Measurements from ENCODE around the gene CHGA. TPM values are rescaled to one million over a fixed set of nuclear protein-coding genes. Genes with fewer than 3 reads are reported as not detected.

Gene CHGA
- total and polyA plus RNA-seq, 2 of the 8 experiments (the other 6 are each of a cell fraction or from before 2014, with no cell fraction given) = 17.5 to 28.2 TPM

GRCh38 chr14:92885279-92886061 is 37.5 kb upstream of the CHGA start:
- no peak overlapping the region for H2BK15ac ChIP-seq (ENCODE audit: low read length)
- H3K36me3 ChIP-seq (ENCODE audit: control insufficient read depth in 2 of 4, insufficient read depth in 4 of 4, low read length in 3 of 4) = no peaks in the 10 kb centered on the region
- peaks cover 5% of the 10 kb centered on the region; the same call in 1 of the 2 replicates for H3K23me2 ChIP-seq (ENCODE audit: low read depth, low read length)
- H3K4me1 ChIP-seq (replicated peaks in 1 of 4; ENCODE audit: control insufficient read depth in 3 of 4, insufficient read depth in 4 of 4, low read length in 3 of 4) = peaks cover 0 to 4% (median 3%) of the 10 kb centered on the region in 4 experiments; a peak in 5 of 7 replicates
- no peak overlapping the region for H3K4me3 ChIP-seq (ENCODE audit: extremely low read depth in 1 of 4, insufficient read depth in 2 of 4, low read depth in 3 of 4, low read length in 4 of 4)
- H2BK20ac ChIP-seq (ENCODE audit: low read length) = no peak overlapping the region
- TF ChIP-seq YY1 (IDR thresholded peaks at IDR 0.05; ENCODE audit: low read depth, low read length) (no peak), KDM1A (IDR thresholded peaks at IDR 0.05; ENCODE audit: borderline replicate concordance, low read length) (0 out of 2 replicates have a peak, but pooled peaks have one; percentile 62)
- H2BK5ac ChIP-seq (ENCODE audit: low read depth, low read length) = no peak overlapping the region
- no peak overlapping the region for H4K5ac ChIP-seq (ENCODE audit: insufficient read length, low read depth, low read length)
- CTCF ChIA-PET (ENCODE audit: partially characterized antibody) = interaction anchor here (1.0 to 1.1 kb wide), 3 partner anchors 19 to 48 kb away, joined by 3 read pairs; no protein-coding TSS in a partner anchor
- H3K4ac ChIP-seq (replicated peaks; ENCODE audit: insufficient read length, low read depth, low read length) = no peak overlapping the region
- no peaks in the 10 kb centered on the region; a peak in 3 of 7 replicates for H3K27me3 ChIP-seq (replicated peaks in 1 of 4; ENCODE audit: control insufficient read depth in 3 of 4, extremely low read depth in 1 of 4, insufficient read depth in 3 of 4, low read length in 3 of 4)
- FAIRE-seq (no peak), DNase-seq (ENCODE audit: low read depth in 1 of 2, low spot score in 2 of 2) (no peak)
- no peak overlapping the region for H3K18ac ChIP-seq (ENCODE audit: extremely low read depth, low read length)
- no peak overlapping the region for H2BK12ac ChIP-seq (ENCODE audit: low read depth, low read length)
- H2AFZ ChIP-seq (ENCODE audit: low read length) = no peak overlapping the region
- no peaks in the 10 kb centered on the region for H4K20me1 ChIP-seq (replicated peaks in 1 of 2; ENCODE audit: control insufficient read depth in 1 of 2, insufficient read depth in 2 of 2, low read length in 2 of 2)
- WGBS, 2 experiments (ENCODE audit: extremely low coverage in 1 of 2, insufficient coverage in 1 of 2, insufficient read length in 1 of 2, insufficient replicate concordance in 2 of 2, low coverage in 1 of 2, low lambda C conversion rate in 2 of 2, missing lambda C conversion rate in 1 of 2) = 85% methylated on average over 8 of the region's 8 CpGs; no CpG with 5 or more reads in 1 of the 2 experiments
- H4K8ac ChIP-seq (ENCODE audit: extremely low read depth, insufficient read depth, low read length) = no peak overlapping the region
- H2BK120ac ChIP-seq (replicated peaks; ENCODE audit: low read depth, low read length) = peak overlapping the region; percentile 21
- H3K4me2 ChIP-seq (ENCODE audit: insufficient read depth in 1 of 2, low read depth in 2 of 2, low read length in 2 of 2) = no peak overlapping the region
- H4K91ac ChIP-seq (replicated peaks; ENCODE audit: insufficient read length, low read length) = no peak overlapping the region
- no peak overlapping the region for H3K56ac ChIP-seq (replicated peaks; ENCODE audit: insufficient read length, low read depth, low read length)
- H3K27ac ChIP-seq (ENCODE audit: low read depth, low read length) = no peak overlapping the region
- no peaks in the 10 kb centered on the region for H3K79me2 ChIP-seq (ENCODE audit: control insufficient read depth in 1 of 2, insufficient read depth in 2 of 2, low read length in 2 of 2)
- no peak overlapping the region for H2AK5ac ChIP-seq (ENCODE audit: low read depth, low read length)
- no peaks in the 10 kb centered on the region for H3K79me1 ChIP-seq (ENCODE audit: low read depth, low read length)
- no peak overlapping the region for H3K23ac ChIP-seq (ENCODE audit: insufficient read length)
- POLR2A ChIA-PET (ENCODE audit: partially characterized antibody) = interaction anchor here (0.9 kb wide), 1 partner anchor 38 kb away, joined by 4 read pairs; the partner anchor contains the start of gene CHGA
- H3K9me3 ChIP-seq (ENCODE audit: insufficient read depth in 2 of 2, low read depth in 1 of 2, low read length in 1 of 2) = no peaks in the 10 kb centered on the region
- H3K9ac ChIP-seq (replicated peaks in 1 of 4; ENCODE audit: extremely low read depth in 1 of 4, low read depth in 3 of 4, low read length in 3 of 4) = no peak overlapping the region
- H3K14ac ChIP-seq (ENCODE audit: insufficient read length) = no peak overlapping the region

All from H1 (cell line).